ENCODE results near the gene AP1S3. TPM values are rescaled to one million over a fixed set of nuclear protein-coding genes. Genes with fewer than 3 reads are reported as not detected.

AP1S3 gene
- total and polyA plus RNA-seq, 4 donors: 1.8 to 10.0 (median 7.1) TPM

GRCh38 chr2:223725494-223725893 lies 111.9 kb downstream of the AP1S3 start:
- no peak overlapping the region for H3K4me3 ChIP-seq (ENCODE audit: low read depth, low read length)
- H3K4me1 ChIP-seq (ENCODE audit: control insufficient read depth, insufficient read depth, low read length): peaks cover 6% of the 10 kb centered on the region
- H3K27ac ChIP-seq (ENCODE audit: low read depth, low read length): peak overlapping the region; percentile 76
- WGBS (ENCODE audit: insufficient coverage): 21% methylated on average over 5 of the region's 5 CpGs
- no peaks in the 10 kb centered on the region for H3K27me3 ChIP-seq (ENCODE audit: control insufficient read depth, insufficient read depth, low read length)
- DNase-seq (ENCODE audit: low read depth in 4 of 6, low spot score in 6 of 6): peak in 3 of 6 donors; percentile 26 to 69 (median 63)
- H3K9me3 ChIP-seq (ENCODE audit: control insufficient read depth, insufficient read depth, low read length): no peaks in the 10 kb centered on the region
- no peaks in the 10 kb centered on the region for H3K36me3 ChIP-seq (ENCODE audit: control insufficient read depth, insufficient read depth, low read length)

GRCh38 chr2:223724861-223725260 lies 112.5 kb downstream of the AP1S3 start:
- no peak overlapping the region for H3K4me3 ChIP-seq (ENCODE audit: low read depth, low read length)
- no peaks in the 10 kb centered on the region for H3K9me3 ChIP-seq (ENCODE audit: control insufficient read depth, insufficient read depth, low read length)
- no peaks in the 10 kb centered on the region for H3K36me3 ChIP-seq (ENCODE audit: control insufficient read depth, insufficient read depth, low read length)
- H3K27me3 ChIP-seq (ENCODE audit: control insufficient read depth, insufficient read depth, low read length): no peaks in the 10 kb centered on the region
- peak overlapping the region; percentile 76 for H3K27ac ChIP-seq (ENCODE audit: low read depth, low read length)
- peak in 1 of 6 donors; percentile 19 for DNase-seq (ENCODE audit: low read depth in 4 of 6, low spot score in 6 of 6)
- WGBS (ENCODE audit: insufficient coverage): 83% methylated on average over 4 of the region's 4 CpGs
- peaks cover 6% of the 10 kb centered on the region for H3K4me1 ChIP-seq (ENCODE audit: control insufficient read depth, insufficient read depth, low read length)

GRCh38 chr2:223723954-223724411 lies 113.4 kb downstream of the AP1S3 start:
- no peaks in the 10 kb centered on the region for H3K36me3 ChIP-seq (ENCODE audit: control insufficient read depth, insufficient read depth, low read length)
- no peaks in the 10 kb centered on the region for H3K27me3 ChIP-seq (ENCODE audit: control insufficient read depth, insufficient read depth, low read length)
- DNase-seq (ENCODE audit: low read depth in 4 of 6, low spot score in 6 of 6): no peak
- peaks cover 6% of the 10 kb centered on the region for H3K4me1 ChIP-seq (ENCODE audit: control insufficient read depth, insufficient read depth, low read length)
- H3K9me3 ChIP-seq (ENCODE audit: control insufficient read depth, insufficient read depth, low read length): no peaks in the 10 kb centered on the region
- H3K4me3 ChIP-seq (ENCODE audit: low read depth, low read length): no peak overlapping the region
- no peak overlapping the region for H3K27ac ChIP-seq (ENCODE audit: low read depth, low read length)
- WGBS (ENCODE audit: insufficient coverage): 80% methylated on average over 5 of the region's 5 CpGs

- WGBS (ENCODE audit: insufficient coverage): 93% methylated on average over 4 of the region's 9 CpGs
- no peak overlapping the region for H3K27ac ChIP-seq (ENCODE audit: low read depth, low read length)
- peaks cover 6% of the 10 kb centered on the region for H3K4me1 ChIP-seq (ENCODE audit: control insufficient read depth, insufficient read depth, low read length)
- DNase-seq (ENCODE audit: low read depth in 4 of 6, low spot score in 6 of 6): no peak
- H3K27me3 ChIP-seq (ENCODE audit: control insufficient read depth, insufficient read depth, low read length): no peaks in the 10 kb centered on the region
- H3K4me3 ChIP-seq (ENCODE audit: low read depth, low read length): no peak overlapping the region
- H3K36me3 ChIP-seq (ENCODE audit: control insufficient read depth, insufficient read depth, low read length): no peaks in the 10 kb centered on the region
- peaks cover 4% of the 10 kb centered on the region for H3K9me3 ChIP-seq (ENCODE audit: control insufficient read depth, insufficient read depth, low read length)
Observed at GRCh38 chr2:223722226-223722625, 115.2 kb downstream of the AP1S3 start.

GRCh38 chr2:223721746-223722145 lies 115.6 kb downstream of the AP1S3 start:
- H3K4me1 ChIP-seq (ENCODE audit: control insufficient read depth, insufficient read depth, low read length): peaks cover 6% of the 10 kb centered on the region
- WGBS (ENCODE audit: insufficient coverage): 100% methylated on average over 3 of the region's 5 CpGs
- H3K9me3 ChIP-seq (ENCODE audit: control insufficient read depth, insufficient read depth, low read length): peaks cover 4% of the 10 kb centered on the region
- no peaks in the 10 kb centered on the region for H3K27me3 ChIP-seq (ENCODE audit: control insufficient read depth, insufficient read depth, low read length)
- no peaks in the 10 kb centered on the region for H3K36me3 ChIP-seq (ENCODE audit: control insufficient read depth, insufficient read depth, low read length)
- H3K4me3 ChIP-seq (ENCODE audit: low read depth, low read length): no peak overlapping the region
- no peak overlapping the region for H3K27ac ChIP-seq (ENCODE audit: low read depth, low read length)
- DNase-seq (ENCODE audit: low read depth in 4 of 6, low spot score in 6 of 6): no peak

GRCh38 chr2:223720367-223720766 lies 117.0 kb downstream of the AP1S3 start:
- Histone ChIP-seq H3K36me3 (ENCODE audit: control insufficient read depth, insufficient read depth, low read length) (no peaks in the 10 kb centered on the region), H3K27ac (ENCODE audit: low read depth, low read length) (no peak overlapping the region), H3K4me1 (ENCODE audit: control insufficient read depth, insufficient read depth, low read length) (peaks cover 2% of the 10 kb centered on the region), H3K27me3 (ENCODE audit: control insufficient read depth, insufficient read depth, low read length) (no peaks in the 10 kb centered on the region), H3K9me3 (ENCODE audit: control insufficient read depth, insufficient read depth, low read length) (peaks cover 6% of the 10 kb centered on the region), H3K4me3 (ENCODE audit: low read depth, low read length) (no peak overlapping the region)
- DNase-seq (ENCODE audit: low read depth in 4 of 6, low spot score in 6 of 6): no peak
- no CpG with 5 or more reads among the region's 1 CpG for WGBS (ENCODE audit: insufficient coverage)

GRCh38 chr2:223712642-223713041 lies 124.7 kb downstream of the AP1S3 start:
- DNase-seq (ENCODE audit: low read depth in 4 of 6, low spot score in 6 of 6): peak in 1 of 6 donors; percentile 56
- Histone ChIP-seq H3K4me3 (ENCODE audit: low read depth, low read length) (no peak overlapping the region), H3K27me3 (ENCODE audit: control insufficient read depth, insufficient read depth, low read length) (no peaks in the 10 kb centered on the region), H3K27ac (ENCODE audit: low read depth, low read length) (no peak overlapping the region), H3K9me3 (ENCODE audit: control insufficient read depth, insufficient read depth, low read length) (peaks cover 4% of the 10 kb centered on the region), H3K36me3 (ENCODE audit: control insufficient read depth, insufficient read depth, low read length) (no peaks in the 10 kb centered on the region), H3K4me1 (ENCODE audit: control insufficient read depth, insufficient read depth, low read length) (no peaks in the 10 kb centered on the region)

- Histone ChIP-seq H3K9me3 (ENCODE audit: control insufficient read depth, insufficient read depth, low read length) (peaks cover 1% of the 10 kb centered on the region), H3K27ac (ENCODE audit: low read depth, low read length) (no peak overlapping the region), H3K4me3 (ENCODE audit: low read depth, low read length) (no peak overlapping the region), H3K4me1 (ENCODE audit: control insufficient read depth, insufficient read depth, low read length) (no peaks in the 10 kb centered on the region), H3K36me3 (ENCODE audit: control insufficient read depth, insufficient read depth, low read length) (no peaks in the 10 kb centered on the region), H3K27me3 (ENCODE audit: control insufficient read depth, insufficient read depth, low read length) (no peaks in the 10 kb centered on the region)
- 94% methylated on average over 5 of the region's 8 CpGs for WGBS (ENCODE audit: insufficient coverage)
- no peak for DNase-seq (ENCODE audit: low read depth in 4 of 6, low spot score in 6 of 6)
Observed at GRCh38 chr2:223711596-223712326, 125.6 kb downstream of the AP1S3 start.
